GM12878 (cell line): ENCODE results near the gene ADAM19. TPM values are rescaled to one million over a fixed set of nuclear protein-coding genes. Genes with fewer than 3 reads are reported as not detected.

Experiments
- ATAC-seq: fragments of 200-7000 bp; cut with Tn5 transposase; 3 replicates; pipeline ENCODE4 v1.9.1; 2020; ENCODE audit warnings: mild to moderate bottlenecking, moderate library complexity
- BruUV-seq: library from RNA; stranded (reverse); fragments of 400-500 nt; replicated peaks from 2 replicates; lab custom pipeline; 2021; lab: Mats Ljungman, UMichigan
- CTCF ChIA-PET: fragments of 300-600 bp; sonication (Branson Sonifier 250); formaldehyde crosslinking; extraction: SDS; loops from one replicate; lab custom pipeline; 2021; ENCODE audit warnings: inconsistent platforms; lab: Yijun Ruan, JAX
- POLR2A ChIA-PET: fragments of 350-600 bp; formaldehyde crosslinking; extraction: SDS; loops from one replicate; lab custom pipeline; 2021; ENCODE audit warnings: inconsistent platforms; lab: Charles Lee
- RAD21 ChIA-PET: fragments of 300-600 bp; sonication (Branson Sonifier 250); formaldehyde crosslinking; loops from one replicate; lab custom pipeline; 2023; ENCODE audit warnings: antibody characterized with exemption; ENCODE audit not compliant: unreplicated experiment; lab: Charles Lee
- SMC1A ChIA-PET: fragments of 300-600 bp; sonication (Branson Sonifier 250); formaldehyde crosslinking; loops from one replicate; lab custom pipeline; 2023; ENCODE audit not compliant: unreplicated experiment, uncharacterized antibody; lab: Charles Lee
- DNase-seq: peaks from one replicate; pipeline ENCODE4 v3.0.0-alpha.2; 2011; ENCODE audit warnings: low read depth, low spot score
- FAIRE-seq: peaks from 3 replicates; lab custom pipeline; 2011; peaks lifted over from hg19 to GRCh38; lab: Jason Lieb, UNC
- H2AFZ ChIP-seq: 2 replicates; pipeline ENCODE4 v1.6.0; 2011; ENCODE audit warnings: low read depth, low read length, control low read depth; ENCODE audit not compliant: control insufficient read depth
- H3K27ac ChIP-seq: 2 replicates; pipeline ENCODE4 v1.5.1; 2011; ENCODE audit warnings: control low read depth; ENCODE audit not compliant: control insufficient read depth, insufficient read depth
- H3K27me3 ChIP-seq, 2 experiments: replicated peaks in 1 of 2; 2 replicates each; pipeline versions ENCODE4 v1.6.0 to v1.6.1; 2011; ENCODE audit warnings: low read length in 1 of 2; ENCODE audit not compliant: control insufficient read depth in 2 of 2, insufficient read depth in 2 of 2
- H3K36me3 ChIP-seq, 2 experiments: 2 replicates each; pipeline ENCODE4 v1.5.1; 2011; ENCODE audit warnings: low read length in 1 of 2; ENCODE audit not compliant: control insufficient read depth in 2 of 2, insufficient read depth in 2 of 2
- H3K4me1 ChIP-seq: 2 replicates; pipeline ENCODE4 v1.6.1; 2011; ENCODE audit warnings: mild to moderate bottlenecking, low read length, moderate library complexity, mixed read lengths; ENCODE audit not compliant: control insufficient read depth, insufficient read depth
- H3K4me2 ChIP-seq: 2 replicates; pipeline ENCODE4 v1.6.0; 2011; ENCODE audit warnings: control low read depth; ENCODE audit not compliant: control insufficient read depth, insufficient read depth
- H3K4me3 ChIP-seq: fragments of 200-600 bp; sonication (generic); 2 replicates; pipeline ENCODE4 v1.5.1; 2016
- H3K79me2 ChIP-seq: 2 replicates; pipeline ENCODE4 v1.6.0; 2011; ENCODE audit warnings: low read length; ENCODE audit not compliant: control insufficient read depth, insufficient read depth
- H3K9ac ChIP-seq: 2 replicates; pipeline ENCODE4 v1.8.0; 2011; ENCODE audit warnings: low read length, control low read depth, mixed read lengths; ENCODE audit not compliant: control insufficient read depth, insufficient read depth
- H3K9me3 ChIP-seq: replicated peaks from 3 replicates; pipeline ENCODE4 v1.5.1; 2011; ENCODE audit warnings: mild to moderate bottlenecking, low read length; ENCODE audit not compliant: control insufficient read depth, insufficient read depth
- H4K20me1 ChIP-seq: 2 replicates; pipeline ENCODE4 v1.6.0; 2011; ENCODE audit not compliant: control insufficient read depth, insufficient read depth
- DPF2 ChIP-seq: fragments of 450-650 bp; IDR thresholded peaks from 2 replicates; pipeline ENCODE4 v1.6.1; 2017; ENCODE audit warnings: mild to moderate bottlenecking
- HDGF ChIP-seq: fragments of 450-650 bp; IDR thresholded peaks from 2 replicates; pipeline ENCODE4 v1.6.1; 2016; ENCODE audit warnings: antibody characterized with exemption
- KLF5 ChIP-seq: fragments of 450-650 bp; IDR thresholded peaks from 2 replicates; pipeline ENCODE4 v1.6.1; 2014; ENCODE audit warnings: mild to moderate bottlenecking; ENCODE audit not compliant: partially characterized antibody
- MLLT1 ChIP-seq: fragments of 450-650 bp; IDR thresholded peaks from 2 replicates; pipeline ENCODE4 v1.6.1; 2016; ENCODE audit warnings: mild to moderate bottlenecking
- RUNX3 ChIP-seq: IDR thresholded peaks from 2 replicates; pipeline ENCODE4 v1.6.1; 2012; ENCODE audit warnings: low read length, inconsistent platforms
- WGBS: methylation state at CpG from one replicate; pipeline ENCODE4 v1.1.6; 2016; ENCODE audit warnings: low lambda C conversion rate; ENCODE audit not compliant: insufficient replicate concordance, insufficient coverage; ENCODE audit errors: missing lambda C conversion rate; 5-methylcytosine and 5-hydroxymethylcytosine counted together
- in situ Hi-C: fragments of 300-500 bp; cut with MboI; formaldehyde crosslinking; loops from 9 replicates; pipeline ENCODE4 v1.14.3; 2018; ENCODE audit warnings: mixed read lengths
- intact Hi-C: fragments of 100-400 bp; cut with micrococcal nuclease; formaldehyde crosslinking; loops from one replicate; pipeline ENCODE4 v1.14.2; 2022; ENCODE audit not compliant: unreplicated experiment
- polyA plus RNA-seq, 11 experiments: library from polyadenylated mRNA; depleted of rRNA in 4 of 11; unstranded in 6 of 11; stranded (reverse) in 5 of 11; fragments of >200 nt; fragmentation: Nextera tagmentation in 4 of 11; fragmentation: Illumina TruSeq in 1 of 11; extraction: Ambion mirVana in 4 of 11; extraction: Trizol in 1 of 11; gene quantifications; 1 replicate in 1 of 11; 2 replicates in 10 of 11; pipeline versions ENCODE4 v1.2.1 to v1.2.3, GENCODE V29; 2011 to 2016; ENCODE audit warnings: inconsistent platforms in 2 of 11, missing spikeins in 2 of 11, low read depth in 1 of 11
- total RNA-seq, 4 experiments: library from RNA; depleted of rRNA in 3 of 4; stranded (reverse); fragments of >200 nt in 3 of 4; fragmentation: Illumina TruSeq in 1 of 4; extraction: Trizol in 1 of 4; gene quantifications; 2 replicates each; pipeline versions ENCODE4 v1.2.1 to v1.2.3, GENCODE V29; 2013 to 2021
- TF ChIP-seq, protein P1 (sequence below), 3 experiments: IDR thresholded peaks in 2 of 3; conservative IDR thresholded peaks in 1 of 3; 2 replicates each; pipeline ENCODE4 v1.5.1; 2011; ENCODE audit warnings: low read depth in 3 of 3, low read length in 3 of 3, mild to moderate bottlenecking in 3 of 3, control low read depth in 2 of 3, moderate library complexity in 2 of 3, inconsistent platforms in 1 of 3, mixed read lengths in 1 of 3; ENCODE audit not compliant: control insufficient read depth in 2 of 3, insufficient read depth in 1 of 3; ENCODE audit errors: extremely low read depth in 1 of 3
- TF ChIP-seq, protein P2 (sequence below): IDR thresholded peaks from 2 replicates; pipeline ENCODE4 v1.6.1; 2011; ENCODE audit warnings: borderline replicate concordance, low read depth, mild to moderate bottlenecking, moderate library complexity, mixed read lengths, low read length; ENCODE audit not compliant: insufficient read depth; ENCODE audit errors: extremely low read length

ADAM19 gene
- total and polyA plus RNA-seq, 10 of the 15 experiments (the other 5 are each of a cell fraction or from before 2014, with no cell fraction given) = 16.0 to 92.8 (median 44.7) TPM

DNA sequence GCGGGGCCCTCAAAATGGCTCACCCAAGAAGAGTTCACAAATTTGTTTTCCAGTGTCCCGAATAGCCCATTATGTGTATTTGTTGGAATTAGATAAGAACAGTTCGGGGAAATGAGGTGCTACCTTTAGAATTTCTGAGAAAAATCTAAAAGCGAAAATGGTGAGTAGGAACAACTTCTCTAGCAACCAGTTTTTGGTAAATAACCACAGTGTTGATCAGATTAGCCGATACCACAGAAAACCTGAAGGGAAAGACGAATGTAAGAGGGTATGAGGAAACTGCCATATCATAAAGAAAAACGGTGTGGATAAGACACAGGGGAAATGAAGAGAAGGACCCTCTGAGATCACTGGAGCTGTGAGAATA lies 31.0 kb downstream of the ADAM19 start:
- TF ChIP-seq DPF2 (no peak), RUNX3 (peak; percentile 31)
- FAIRE-seq = no peak
- no peak for ATAC-seq
- RAD21 ChIA-PET = no interaction called here
- peaks cover 36% of the 10 kb centered on the region for H3K79me2 ChIP-seq
- H3K36me3 ChIP-seq = peaks cover 0 to 3% of the 10 kb centered on the region in 2 experiments; a peak in 2 of 4 replicates
- H4K20me1 ChIP-seq = 0 out of 2 replicates have a peak, but pooled peaks cover 2% of the 10 kb centered on the region
- POLR2A ChIA-PET = no interaction called here
- H3K9ac ChIP-seq = no peak overlapping the region
- no peak overlapping the region for H3K4me3 ChIP-seq
- intact Hi-C loops (no loop called here), in situ Hi-C loops (no loop called here)
- no peak for DNase-seq
- H3K27me3 ChIP-seq = no peaks in the 10 kb centered on the region
- WGBS = 22% methylated on average over 7 of the region's 7 CpGs
- H3K4me2 ChIP-seq = peak overlapping the region; percentile 32; the same call in 1 of the 2 replicates
- no peaks in the 10 kb centered on the region for H3K9me3 ChIP-seq
- H3K27ac ChIP-seq = no peak overlapping the region
- SMC1A ChIA-PET = interaction anchor here (0.9 to 1.1 kb wide), 3 partner anchors 11 to 24 kb away, joined by 3 read pairs; no protein-coding TSS in a partner anchor
- peaks cover 60% of the 10 kb centered on the region for H3K4me1 ChIP-seq
- no TSS peak for BruUV-seq
- CTCF ChIA-PET = interaction anchor here (0.7 kb wide), 1 partner anchor 175 kb away, joined by 3 read pairs; no protein-coding TSS in a partner anchor
- H2AFZ ChIP-seq = no peak overlapping the region

DNA sequence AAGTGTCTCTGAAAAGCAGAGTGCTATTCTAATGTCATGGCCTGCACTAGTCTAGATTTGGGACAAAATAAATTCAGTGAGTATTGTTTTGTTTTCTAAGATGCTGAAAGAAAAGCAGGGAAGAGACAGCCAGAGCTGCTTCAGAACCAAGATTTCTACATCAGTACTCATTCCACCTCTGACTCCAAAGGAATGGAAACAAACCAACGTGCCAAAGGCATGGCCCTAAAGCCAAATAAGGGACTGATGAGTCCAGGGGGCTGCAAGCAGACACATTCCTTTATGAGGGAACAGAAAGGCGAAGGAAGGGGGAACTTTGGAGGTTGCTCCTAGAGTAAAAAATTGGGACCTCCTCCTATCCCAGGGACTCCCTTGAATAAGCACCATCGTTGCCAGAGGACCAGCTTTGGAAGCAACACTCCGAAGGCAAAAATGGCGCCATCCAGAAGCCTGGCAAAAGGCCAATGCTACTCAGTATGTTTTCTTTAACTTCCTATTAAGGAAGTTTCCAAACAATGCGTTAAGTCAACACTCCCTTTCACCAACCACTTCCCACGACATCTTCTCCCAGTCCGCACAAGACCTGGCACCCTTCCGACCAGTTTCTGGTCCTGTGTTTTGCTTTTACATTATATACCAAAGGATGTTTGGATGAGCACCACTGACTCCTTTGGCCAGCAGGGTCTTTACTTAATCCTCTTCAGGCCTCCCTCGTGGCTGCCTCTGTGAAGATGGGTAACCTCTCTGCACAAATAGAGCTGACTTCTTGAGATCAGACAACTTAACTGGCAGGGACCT lies 31.6 kb downstream of the ADAM19 start:
- ChIA-PET CTCF (interaction anchor here (0.7 kb wide), 1 partner anchor 175 kb away, joined by 3 read pairs; no protein-coding TSS in a partner anchor), SMC1A (interaction anchor here (0.9 to 1.2 kb wide), 4 partner anchors 11 to 100 kb away, joined by 3 read pairs; no protein-coding TSS in a partner anchor), RAD21 (no interaction called here), POLR2A (interaction anchor here (0.7 to 1.2 kb wide), 2 partner anchors 84 to 122 kb away, joined by 3 read pairs; partner anchors contain the start of gene NIPAL4)
- in situ Hi-C loops (no loop called here), intact Hi-C loops (no loop called here)
- ATAC-seq (no peak), FAIRE-seq (no peak), DNase-seq (no peak)
- Histone ChIP-seq H4K20me1 (0 out of 2 replicates have a peak, but pooled peaks cover 2% of the 10 kb centered on the region), H3K4me2 (peak overlapping the region; percentile 32; the same call in 1 of the 2 replicates), H3K27me3 (no peaks in the 10 kb centered on the region), H3K9me3 (no peaks in the 10 kb centered on the region), H3K4me1 (peaks cover 64% of the 10 kb centered on the region), H2AFZ (no peak overlapping the region), H3K79me2 (peaks cover 37% of the 10 kb centered on the region), H3K4me3 (no peak overlapping the region), H3K27ac (no peak overlapping the region), H3K36me3 (peaks cover 0 to 3% of the 10 kb centered on the region in 2 experiments; a peak in 2 of 4 replicates), H3K9ac (no peak overlapping the region)
- BruUV-seq = no TSS peak
- WGBS = 78% methylated on average over 10 of the region's 10 CpGs
- TF ChIP-seq, protein P1, sequence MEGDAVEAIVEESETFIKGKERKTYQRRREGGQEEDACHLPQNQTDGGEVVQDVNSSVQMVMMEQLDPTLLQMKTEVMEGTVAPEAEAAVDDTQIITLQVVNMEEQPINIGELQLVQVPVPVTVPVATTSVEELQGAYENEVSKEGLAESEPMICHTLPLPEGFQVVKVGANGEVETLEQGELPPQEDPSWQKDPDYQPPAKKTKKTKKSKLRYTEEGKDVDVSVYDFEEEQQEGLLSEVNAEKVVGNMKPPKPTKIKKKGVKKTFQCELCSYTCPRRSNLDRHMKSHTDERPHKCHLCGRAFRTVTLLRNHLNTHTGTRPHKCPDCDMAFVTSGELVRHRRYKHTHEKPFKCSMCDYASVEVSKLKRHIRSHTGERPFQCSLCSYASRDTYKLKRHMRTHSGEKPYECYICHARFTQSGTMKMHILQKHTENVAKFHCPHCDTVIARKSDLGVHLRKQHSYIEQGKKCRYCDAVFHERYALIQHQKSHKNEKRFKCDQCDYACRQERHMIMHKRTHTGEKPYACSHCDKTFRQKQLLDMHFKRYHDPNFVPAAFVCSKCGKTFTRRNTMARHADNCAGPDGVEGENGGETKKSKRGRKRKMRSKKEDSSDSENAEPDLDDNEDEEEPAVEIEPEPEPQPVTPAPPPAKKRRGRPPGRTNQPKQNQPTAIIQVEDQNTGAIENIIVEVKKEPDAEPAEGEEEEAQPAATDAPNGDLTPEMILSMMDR (IDR thresholded peaks at IDR 0.05 in 2 of 3, conservative IDR thresholded peaks at IDR 0.05 in 1 of 3; ENCODE audit: control insufficient read depth in 2 of 3, extremely low read depth in 1 of 3, insufficient read depth in 1 of 3, low read depth in 3 of 3, low read length in 3 of 3) = no peak
- no peak for TF ChIP-seq MLLT1
- TF ChIP-seq, protein P2, sequence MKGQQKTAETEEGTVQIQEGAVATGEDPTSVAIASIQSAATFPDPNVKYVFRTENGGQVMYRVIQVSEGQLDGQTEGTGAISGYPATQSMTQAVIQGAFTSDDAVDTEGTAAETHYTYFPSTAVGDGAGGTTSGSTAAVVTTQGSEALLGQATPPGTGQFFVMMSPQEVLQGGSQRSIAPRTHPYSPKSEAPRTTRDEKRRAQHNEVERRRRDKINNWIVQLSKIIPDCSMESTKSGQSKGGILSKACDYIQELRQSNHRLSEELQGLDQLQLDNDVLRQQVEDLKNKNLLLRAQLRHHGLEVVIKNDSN = no peak
- no peak for TF ChIP-seq KLF5
- TF ChIP-seq HDGF = no peak
